HEK293 (cell line): Measurements from ENCODE around the gene HYOU1.

Experiments
- FEZF1 ChIP-seq: fragments of 450-650 bp; formaldehyde crosslinking; IDR thresholded peaks from 2 replicates; pipeline ENCODE4 v1.5.1; 2016; ENCODE audit warnings: missing biosample characterization, missing genetic modification characterization
- HOXA7 ChIP-seq: sonication (generic); formaldehyde crosslinking; IDR thresholded peaks from 2 replicates; pipeline ENCODE4 v1.8.1; 2022; ENCODE audit warnings: missing genetic modification reagents, borderline replicate concordance
- KLF8 ChIP-seq: fragments of 450-650 bp; formaldehyde crosslinking; IDR thresholded peaks from 2 replicates; pipeline ENCODE4 v1.5.1; 2016; ENCODE audit warnings: missing biosample characterization, missing genetic modification characterization
- OSR2 ChIP-seq: fragments of 450-650 bp; formaldehyde crosslinking; IDR thresholded peaks from 2 replicates; pipeline ENCODE4 v1.5.1; 2016; ENCODE audit warnings: missing biosample characterization, missing genetic modification characterization
- SETDB1 ChIP-seq: IDR thresholded peaks from one replicate; pipeline ENCODE4 v1.6.1; 2017; ENCODE audit warnings: mild to moderate bottlenecking, low read length, moderate library complexity, mixed read lengths; ENCODE audit not compliant: insufficient read length
- SP7 ChIP-seq: fragments of 450-650 bp; formaldehyde crosslinking; IDR thresholded peaks from 2 replicates; pipeline ENCODE4 v1.5.1; 2016; ENCODE audit warnings: missing biosample characterization, missing genetic modification characterization
- ZFHX2 ChIP-seq: fragments of 450-650 bp; formaldehyde crosslinking; conservative IDR thresholded peaks from 2 replicates; pipeline ENCODE4 v1.5.1; 2016; ENCODE audit warnings: missing biosample characterization, missing genetic modification characterization
- ZNF174 ChIP-seq: fragments of 450-650 bp; formaldehyde crosslinking; IDR thresholded peaks from 2 replicates; pipeline ENCODE4 v1.5.0; 2017; ENCODE audit warnings: missing biosample characterization, mild to moderate bottlenecking, missing genetic modification characterization
- ZNF19 ChIP-seq: fragments of 450-650 bp; formaldehyde crosslinking; IDR thresholded peaks from 2 replicates; pipeline ENCODE4; 2016; ENCODE audit warnings: missing biosample characterization, missing genetic modification characterization, low read depth
- ZNF202 ChIP-seq: fragments of 450-650 bp; formaldehyde crosslinking; IDR thresholded peaks from 2 replicates; pipeline ENCODE4 v1.5.1; 2016; ENCODE audit warnings: missing biosample characterization, missing genetic modification characterization, borderline replicate concordance
- ZNF223 ChIP-seq: fragments of 450-650 bp; formaldehyde crosslinking; IDR thresholded peaks from 2 replicates; pipeline ENCODE4 v1.5.1; 2016; ENCODE audit warnings: missing biosample characterization, missing genetic modification characterization
- ZNF394 ChIP-seq: fragments of 450-650 bp; formaldehyde crosslinking; IDR thresholded peaks from 2 replicates; pipeline ENCODE4 v1.5.1; 2016; ENCODE audit warnings: missing biosample characterization, missing genetic modification characterization, mild to moderate bottlenecking, moderate library complexity, borderline replicate concordance
- ZNF521 ChIP-seq: fragments of 450-650 bp; formaldehyde crosslinking; IDR thresholded peaks from 2 replicates; pipeline ENCODE4 v1.5.1; 2017; ENCODE audit warnings: missing biosample characterization, mild to moderate bottlenecking, missing genetic modification characterization
- ZNF76 ChIP-seq: fragments of 450-650 bp; formaldehyde crosslinking; IDR thresholded peaks from 2 replicates; pipeline ENCODE4; 2016; ENCODE audit warnings: low read depth, missing biosample characterization, missing genetic modification characterization, borderline replicate concordance
- ZNF791 ChIP-seq: fragments of 450-650 bp; formaldehyde crosslinking; IDR thresholded peaks from 2 replicates; pipeline ENCODE4 v1.5.1; 2016; ENCODE audit warnings: missing biosample characterization, missing genetic modification characterization
- TF ChIP-seq, protein P1 (sequence below): fragments of 450-650 bp; formaldehyde crosslinking; IDR thresholded peaks from 2 replicates; pipeline ENCODE4 v1.5.1; 2016; ENCODE audit warnings: missing biosample characterization, missing genetic modification characterization, borderline replicate concordance
- TF ChIP-seq, protein P2 (sequence below): fragments of 450-650 bp; formaldehyde crosslinking; IDR thresholded peaks from 2 replicates; pipeline ENCODE4 v1.5.1; 2016; ENCODE audit warnings: missing biosample characterization, missing genetic modification characterization
- TF ChIP-seq, protein P3 (sequence below): fragments of 450-650 bp; formaldehyde crosslinking; IDR thresholded peaks from 2 replicates; pipeline ENCODE4 v1.5.1; 2016; ENCODE audit warnings: missing biosample characterization, missing genetic modification characterization
- TF ChIP-seq, protein P4 (sequence below): fragments of 450-650 bp; formaldehyde crosslinking; IDR thresholded peaks from 2 replicates; pipeline ENCODE4 v1.5.1; 2016; ENCODE audit warnings: missing biosample characterization, missing genetic modification characterization
- TF ChIP-seq, protein P5 (sequence below): fragments of 450-650 bp; formaldehyde crosslinking; IDR thresholded peaks from 2 replicates; pipeline ENCODE4 v1.5.1; 2016; ENCODE audit warnings: missing biosample characterization, missing genetic modification characterization
- TF ChIP-seq, protein P6 (sequence below): fragments of 450-650 bp; formaldehyde crosslinking; IDR thresholded peaks from 2 replicates; pipeline ENCODE4 v1.5.1; 2017; ENCODE audit warnings: missing biosample characterization, missing genetic modification characterization
- TF ChIP-seq, protein P7 (sequence below): fragments of 450-650 bp; IDR thresholded peaks from 2 replicates; pipeline ENCODE4 v1.5.1; 2018; ENCODE audit warnings: missing biosample characterization, missing genetic modification characterization
- TF ChIP-seq, protein P8 (sequence below): fragments of 450-650 bp; formaldehyde crosslinking; IDR thresholded peaks from 2 replicates; pipeline ENCODE4 v1.5.1; 2016; ENCODE audit warnings: missing biosample characterization, missing genetic modification characterization, borderline replicate concordance

Gene HYOU1

DNA sequence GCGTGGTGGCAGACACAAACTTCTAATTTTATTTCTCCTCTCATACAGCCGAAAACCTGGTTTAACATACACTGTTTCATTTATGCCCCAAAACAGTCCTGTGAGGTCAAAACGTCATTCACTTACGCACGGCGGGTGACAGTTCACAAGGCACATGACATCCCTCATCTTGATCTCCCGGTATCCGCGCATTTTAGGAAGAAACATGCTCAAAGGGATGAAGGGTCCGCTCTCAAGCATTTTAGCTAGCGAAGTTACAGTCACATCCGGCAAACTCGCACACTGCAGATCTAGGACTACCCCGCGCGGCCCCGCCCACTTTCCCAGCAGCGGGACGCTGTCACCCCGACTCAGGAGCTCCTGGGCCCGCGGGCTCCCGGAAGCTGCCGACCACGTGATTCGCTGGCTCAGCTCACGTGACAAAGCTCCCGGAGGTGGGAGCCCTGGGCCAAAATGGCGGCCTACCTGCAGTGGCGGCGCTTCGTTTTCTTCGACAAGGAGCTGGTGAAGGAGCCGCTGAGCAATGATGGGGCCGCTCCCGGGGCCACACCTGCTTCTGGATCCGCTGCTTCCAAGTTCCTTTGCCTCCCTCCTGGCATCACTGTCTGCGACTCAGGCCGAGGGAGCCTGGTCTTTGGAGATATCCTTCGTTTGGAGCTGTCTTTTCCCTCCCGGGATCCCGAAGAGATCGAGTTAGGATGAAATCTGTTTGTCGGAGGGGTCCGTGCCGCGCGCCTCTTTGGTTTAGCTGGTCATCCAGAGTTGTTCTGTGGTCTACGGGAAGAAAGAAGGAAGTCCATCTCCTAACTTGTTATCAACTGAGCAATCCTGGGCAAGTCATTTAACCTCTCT lies 10.6 kb upstream of the HYOU1 start, which contains the start of gene VPS11 (continued):
- TF ChIP-seq ZNF223: no peak
- 0 out of 2 replicates have a peak, but pooled peaks have one; percentile 24 for TF ChIP-seq ZFHX2 (tag by site-specific recombination)
- TF ChIP-seq, protein P1, sequence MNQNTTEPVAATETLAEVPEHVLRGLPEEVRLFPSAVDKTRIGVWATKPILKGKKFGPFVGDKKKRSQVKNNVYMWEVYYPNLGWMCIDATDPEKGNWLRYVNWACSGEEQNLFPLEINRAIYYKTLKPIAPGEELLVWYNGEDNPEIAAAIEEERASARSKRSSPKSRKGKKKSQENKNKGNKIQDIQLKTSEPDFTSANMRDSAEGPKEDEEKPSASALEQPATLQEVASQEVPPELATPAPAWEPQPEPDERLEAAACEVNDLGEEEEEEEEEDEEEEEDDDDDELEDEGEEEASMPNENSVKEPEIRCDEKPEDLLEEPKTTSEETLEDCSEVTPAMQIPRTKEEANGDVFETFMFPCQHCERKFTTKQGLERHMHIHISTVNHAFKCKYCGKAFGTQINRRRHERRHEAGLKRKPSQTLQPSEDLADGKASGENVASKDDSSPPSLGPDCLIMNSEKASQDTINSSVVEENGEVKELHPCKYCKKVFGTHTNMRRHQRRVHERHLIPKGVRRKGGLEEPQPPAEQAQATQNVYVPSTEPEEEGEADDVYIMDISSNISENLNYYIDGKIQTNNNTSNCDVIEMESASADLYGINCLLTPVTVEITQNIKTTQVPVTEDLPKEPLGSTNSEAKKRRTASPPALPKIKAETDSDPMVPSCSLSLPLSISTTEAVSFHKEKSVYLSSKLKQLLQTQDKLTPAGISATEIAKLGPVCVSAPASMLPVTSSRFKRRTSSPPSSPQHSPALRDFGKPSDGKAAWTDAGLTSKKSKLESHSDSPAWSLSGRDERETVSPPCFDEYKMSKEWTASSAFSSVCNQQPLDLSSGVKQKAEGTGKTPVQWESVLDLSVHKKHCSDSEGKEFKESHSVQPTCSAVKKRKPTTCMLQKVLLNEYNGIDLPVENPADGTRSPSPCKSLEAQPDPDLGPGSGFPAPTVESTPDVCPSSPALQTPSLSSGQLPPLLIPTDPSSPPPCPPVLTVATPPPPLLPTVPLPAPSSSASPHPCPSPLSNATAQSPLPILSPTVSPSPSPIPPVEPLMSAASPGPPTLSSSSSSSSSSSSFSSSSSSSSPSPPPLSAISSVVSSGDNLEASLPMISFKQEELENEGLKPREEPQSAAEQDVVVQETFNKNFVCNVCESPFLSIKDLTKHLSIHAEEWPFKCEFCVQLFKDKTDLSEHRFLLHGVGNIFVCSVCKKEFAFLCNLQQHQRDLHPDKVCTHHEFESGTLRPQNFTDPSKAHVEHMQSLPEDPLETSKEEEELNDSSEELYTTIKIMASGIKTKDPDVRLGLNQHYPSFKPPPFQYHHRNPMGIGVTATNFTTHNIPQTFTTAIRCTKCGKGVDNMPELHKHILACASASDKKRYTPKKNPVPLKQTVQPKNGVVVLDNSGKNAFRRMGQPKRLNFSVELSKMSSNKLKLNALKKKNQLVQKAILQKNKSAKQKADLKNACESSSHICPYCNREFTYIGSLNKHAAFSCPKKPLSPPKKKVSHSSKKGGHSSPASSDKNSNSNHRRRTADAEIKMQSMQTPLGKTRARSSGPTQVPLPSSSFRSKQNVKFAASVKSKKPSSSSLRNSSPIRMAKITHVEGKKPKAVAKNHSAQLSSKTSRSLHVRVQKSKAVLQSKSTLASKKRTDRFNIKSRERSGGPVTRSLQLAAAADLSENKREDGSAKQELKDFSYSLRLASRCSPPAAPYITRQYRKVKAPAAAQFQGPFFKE (tag by site-specific recombination): no peak
- peak; percentile 61; the same call in 1 of the 2 replicates for TF ChIP-seq ZNF76 (tag by site-specific recombination)
- TF ChIP-seq SETDB1: no peak
- TF ChIP-seq SP7 (tag by site-specific recombination): peak; percentile 49
- TF ChIP-seq, protein P2, sequence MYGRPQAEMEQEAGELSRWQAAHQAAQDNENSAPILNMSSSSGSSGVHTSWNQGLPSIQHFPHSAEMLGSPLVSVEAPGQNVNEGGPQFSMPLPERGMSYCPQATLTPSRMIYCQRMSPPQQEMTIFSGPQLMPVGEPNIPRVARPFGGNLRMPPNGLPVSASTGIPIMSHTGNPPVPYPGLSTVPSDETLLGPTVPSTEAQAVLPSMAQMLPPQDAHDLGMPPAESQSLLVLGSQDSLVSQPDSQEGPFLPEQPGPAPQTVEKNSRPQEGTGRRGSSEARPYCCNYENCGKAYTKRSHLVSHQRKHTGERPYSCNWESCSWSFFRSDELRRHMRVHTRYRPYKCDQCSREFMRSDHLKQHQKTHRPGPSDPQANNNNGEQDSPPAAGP (tag by site-specific recombination): no peak
- TF ChIP-seq ZNF174 (tag by site-specific recombination): no peak
- no peak for TF ChIP-seq ZNF19 (tag by site-specific recombination)
- TF ChIP-seq, protein P3, sequence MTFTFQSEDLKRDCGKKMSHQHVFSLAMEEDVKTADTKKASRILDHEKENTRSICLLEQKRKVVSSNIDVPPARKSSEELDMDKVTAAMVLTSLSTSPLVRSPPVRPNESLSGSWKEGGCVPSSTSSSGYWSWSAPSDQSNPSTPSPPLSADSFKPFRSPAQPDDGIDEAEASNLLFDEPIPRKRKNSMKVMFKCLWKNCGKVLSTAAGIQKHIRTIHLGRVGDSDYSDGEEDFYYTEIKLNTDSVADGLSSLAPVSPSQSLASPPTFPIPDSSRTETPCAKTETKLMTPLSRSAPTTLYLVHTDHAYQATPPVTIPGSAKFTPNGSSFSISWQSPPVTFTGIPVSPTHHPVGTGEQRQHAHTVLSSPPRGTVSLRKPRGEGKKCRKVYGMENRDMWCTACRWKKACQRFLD (tag by site-specific recombination): no peak
- TF ChIP-seq ZNF791 (tag by site-specific recombination): no peak
- TF ChIP-seq, protein P4, sequence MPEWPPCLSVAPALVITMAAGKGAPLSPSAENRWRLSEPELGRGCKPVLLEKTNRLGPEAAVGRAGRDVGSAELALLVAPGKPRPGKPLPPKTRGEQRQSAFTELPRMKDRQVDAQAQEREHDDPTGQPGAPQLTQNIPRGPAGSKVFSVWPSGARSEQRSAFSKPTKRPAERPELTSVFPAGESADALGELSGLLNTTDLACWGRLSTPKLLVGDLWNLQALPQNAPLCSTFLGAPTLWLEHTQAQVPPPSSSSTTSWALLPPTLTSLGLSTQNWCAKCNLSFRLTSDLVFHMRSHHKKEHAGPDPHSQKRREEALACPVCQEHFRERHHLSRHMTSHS (tag by site-specific recombination): no peak
- TF ChIP-seq, protein P5, sequence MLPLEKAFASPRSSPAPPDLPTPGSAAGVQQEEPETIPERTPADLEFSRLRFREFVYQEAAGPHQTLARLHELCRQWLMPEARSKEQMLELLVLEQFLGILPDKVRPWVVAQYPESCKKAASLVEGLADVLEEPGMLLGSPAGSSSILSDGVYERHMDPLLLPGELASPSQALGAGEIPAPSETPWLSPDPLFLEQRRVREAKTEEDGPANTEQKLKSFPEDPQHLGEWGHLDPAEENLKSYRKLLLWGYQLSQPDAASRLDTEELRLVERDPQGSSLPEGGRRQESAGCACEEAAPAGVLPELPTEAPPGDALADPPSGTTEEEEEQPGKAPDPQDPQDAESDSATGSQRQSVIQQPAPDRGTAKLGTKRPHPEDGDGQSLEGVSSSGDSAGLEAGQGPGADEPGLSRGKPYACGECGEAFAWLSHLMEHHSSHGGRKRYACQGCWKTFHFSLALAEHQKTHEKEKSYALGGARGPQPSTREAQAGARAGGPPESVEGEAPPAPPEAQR (tag by site-specific recombination): no peak
- 0 out of 2 replicates have a peak, but pooled peaks have one; percentile 40 for TF ChIP-seq KLF8 (tag by site-specific recombination)
- TF ChIP-seq, protein P6, sequence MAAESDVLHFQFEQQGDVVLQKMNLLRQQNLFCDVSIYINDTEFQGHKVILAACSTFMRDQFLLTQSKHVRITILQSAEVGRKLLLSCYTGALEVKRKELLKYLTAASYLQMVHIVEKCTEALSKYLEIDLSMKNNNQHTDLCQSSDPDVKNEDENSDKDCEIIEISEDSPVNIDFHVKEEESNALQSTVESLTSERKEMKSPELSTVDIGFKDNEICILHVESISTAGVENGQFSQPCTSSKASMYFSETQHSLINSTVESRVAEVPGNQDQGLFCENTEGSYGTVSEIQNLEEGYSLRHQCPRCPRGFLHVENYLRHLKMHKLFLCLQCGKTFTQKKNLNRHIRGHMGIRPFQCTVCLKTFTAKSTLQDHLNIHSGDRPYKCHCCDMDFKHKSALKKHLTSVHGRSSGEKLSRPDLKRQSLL: peak; percentile 44; the same call in 1 of the 2 replicates
- no peak; the same call in 1 of the 2 replicates for TF ChIP-seq ZNF394 (tag by site-specific recombination)
- TF ChIP-seq ZNF202 (tag by site-specific recombination): no peak
- TF ChIP-seq ZNF521 (tag by site-specific recombination): no peak
- TF ChIP-seq, protein P7, sequence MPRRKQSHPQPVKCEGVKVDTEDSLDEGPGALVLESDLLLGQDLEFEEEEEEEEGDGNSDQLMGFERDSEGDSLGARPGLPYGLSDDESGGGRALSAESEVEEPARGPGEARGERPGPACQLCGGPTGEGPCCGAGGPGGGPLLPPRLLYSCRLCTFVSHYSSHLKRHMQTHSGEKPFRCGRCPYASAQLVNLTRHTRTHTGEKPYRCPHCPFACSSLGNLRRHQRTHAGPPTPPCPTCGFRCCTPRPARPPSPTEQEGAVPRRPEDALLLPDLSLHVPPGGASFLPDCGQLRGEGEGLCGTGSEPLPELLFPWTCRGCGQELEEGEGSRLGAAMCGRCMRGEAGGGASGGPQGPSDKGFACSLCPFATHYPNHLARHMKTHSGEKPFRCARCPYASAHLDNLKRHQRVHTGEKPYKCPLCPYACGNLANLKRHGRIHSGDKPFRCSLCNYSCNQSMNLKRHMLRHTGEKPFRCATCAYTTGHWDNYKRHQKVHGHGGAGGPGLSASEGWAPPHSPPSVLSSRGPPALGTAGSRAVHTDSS: no peak
- TF ChIP-seq FEZF1: no peak
- TF ChIP-seq, protein P8, sequence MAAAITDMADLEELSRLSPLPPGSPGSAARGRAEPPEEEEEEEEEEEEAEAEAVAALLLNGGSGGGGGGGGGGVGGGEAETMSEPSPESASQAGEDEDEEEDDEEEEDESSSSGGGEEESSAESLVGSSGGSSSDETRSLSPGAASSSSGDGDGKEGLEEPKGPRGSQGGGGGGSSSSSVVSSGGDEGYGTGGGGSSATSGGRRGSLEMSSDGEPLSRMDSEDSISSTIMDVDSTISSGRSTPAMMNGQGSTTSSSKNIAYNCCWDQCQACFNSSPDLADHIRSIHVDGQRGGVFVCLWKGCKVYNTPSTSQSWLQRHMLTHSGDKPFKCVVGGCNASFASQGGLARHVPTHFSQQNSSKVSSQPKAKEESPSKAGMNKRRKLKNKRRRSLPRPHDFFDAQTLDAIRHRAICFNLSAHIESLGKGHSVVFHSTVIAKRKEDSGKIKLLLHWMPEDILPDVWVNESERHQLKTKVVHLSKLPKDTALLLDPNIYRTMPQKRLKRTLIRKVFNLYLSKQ: no peak
- TF ChIP-seq HOXA7 (CRISPR knock-in tag): no peak
- TF ChIP-seq OSR2 (tag by site-specific recombination): peak; percentile 86
